GM12873 (cell line): ENCODE data around the gene IL10.

ENCODE experiments used
- TF ChIP-seq, protein P1 (sequence below): IDR thresholded peaks from 2 replicates; pipeline ENCODE4 v1.5.1; 2012; ENCODE audit warnings: low read depth, mild to moderate bottlenecking, moderate library complexity, low read length, control low read depth; ENCODE audit not compliant: insufficient read depth; ENCODE audit errors: missing control alignments

The IL10 gene

DNA sequence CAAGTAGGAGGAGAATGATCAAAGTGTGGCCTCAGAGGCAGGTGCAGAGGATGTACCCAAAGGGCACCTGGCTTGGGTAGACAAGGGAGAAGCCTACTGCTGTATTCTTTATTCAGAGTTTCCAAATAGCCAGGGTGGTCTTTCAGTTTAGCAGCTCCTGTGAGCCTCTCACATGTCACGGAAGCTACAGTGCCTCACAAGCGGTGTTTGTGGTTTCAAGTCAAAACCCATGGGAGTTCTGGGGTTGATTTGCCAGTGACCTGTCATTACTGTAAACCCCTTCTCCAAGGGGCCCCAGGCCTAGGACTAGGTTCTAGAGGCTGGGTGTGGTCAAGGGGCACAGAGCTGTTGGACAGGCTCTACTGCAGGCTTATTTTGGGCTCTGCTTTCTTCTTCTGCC lies 10.2 kb upstream of the IL10 start:
- TF ChIP-seq, protein P1, sequence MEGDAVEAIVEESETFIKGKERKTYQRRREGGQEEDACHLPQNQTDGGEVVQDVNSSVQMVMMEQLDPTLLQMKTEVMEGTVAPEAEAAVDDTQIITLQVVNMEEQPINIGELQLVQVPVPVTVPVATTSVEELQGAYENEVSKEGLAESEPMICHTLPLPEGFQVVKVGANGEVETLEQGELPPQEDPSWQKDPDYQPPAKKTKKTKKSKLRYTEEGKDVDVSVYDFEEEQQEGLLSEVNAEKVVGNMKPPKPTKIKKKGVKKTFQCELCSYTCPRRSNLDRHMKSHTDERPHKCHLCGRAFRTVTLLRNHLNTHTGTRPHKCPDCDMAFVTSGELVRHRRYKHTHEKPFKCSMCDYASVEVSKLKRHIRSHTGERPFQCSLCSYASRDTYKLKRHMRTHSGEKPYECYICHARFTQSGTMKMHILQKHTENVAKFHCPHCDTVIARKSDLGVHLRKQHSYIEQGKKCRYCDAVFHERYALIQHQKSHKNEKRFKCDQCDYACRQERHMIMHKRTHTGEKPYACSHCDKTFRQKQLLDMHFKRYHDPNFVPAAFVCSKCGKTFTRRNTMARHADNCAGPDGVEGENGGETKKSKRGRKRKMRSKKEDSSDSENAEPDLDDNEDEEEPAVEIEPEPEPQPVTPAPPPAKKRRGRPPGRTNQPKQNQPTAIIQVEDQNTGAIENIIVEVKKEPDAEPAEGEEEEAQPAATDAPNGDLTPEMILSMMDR: no peak

DNA sequence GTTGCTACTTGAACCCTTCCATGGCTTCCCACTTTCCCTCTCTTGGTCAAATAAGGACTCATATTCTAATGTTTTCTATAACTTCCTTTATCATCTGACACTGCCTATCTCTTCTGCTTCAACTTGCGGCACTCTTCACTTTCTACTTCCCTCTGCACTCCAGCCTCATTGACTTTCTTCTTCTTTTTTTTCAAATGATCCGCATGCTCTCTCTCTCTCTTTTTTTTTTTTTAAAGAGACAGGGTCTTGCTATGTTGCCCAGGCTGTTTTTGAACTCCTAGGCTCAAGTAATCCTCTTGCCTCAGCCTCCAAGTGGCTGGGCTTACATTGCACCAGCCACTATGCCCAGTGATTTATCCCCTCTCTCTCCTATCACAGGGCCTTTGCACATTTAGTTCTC lies 7.3 kb upstream of the IL10 start:
- TF ChIP-seq, protein P1: no peak

DNA sequence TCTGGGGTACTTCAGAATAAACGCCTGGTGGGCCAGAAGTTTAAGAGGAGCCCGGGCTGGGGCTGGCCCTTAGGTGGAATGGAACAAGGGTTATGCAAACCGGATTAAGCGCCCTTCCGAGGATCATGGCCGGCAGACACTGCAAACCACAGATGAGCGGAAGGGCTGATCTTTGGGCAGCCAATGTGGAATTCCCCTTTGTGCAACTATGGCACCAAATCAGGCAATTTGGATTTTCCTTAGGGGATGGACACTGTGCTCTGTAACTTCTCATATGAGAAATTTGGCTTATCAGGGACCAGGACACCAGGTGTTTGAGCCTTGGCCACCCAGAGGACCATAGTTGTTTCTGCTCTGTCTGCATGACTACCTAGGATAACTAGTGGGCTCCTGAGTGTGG lies 5.7 kb upstream of the IL10 start:
- TF ChIP-seq, protein P1: no peak

DNA sequence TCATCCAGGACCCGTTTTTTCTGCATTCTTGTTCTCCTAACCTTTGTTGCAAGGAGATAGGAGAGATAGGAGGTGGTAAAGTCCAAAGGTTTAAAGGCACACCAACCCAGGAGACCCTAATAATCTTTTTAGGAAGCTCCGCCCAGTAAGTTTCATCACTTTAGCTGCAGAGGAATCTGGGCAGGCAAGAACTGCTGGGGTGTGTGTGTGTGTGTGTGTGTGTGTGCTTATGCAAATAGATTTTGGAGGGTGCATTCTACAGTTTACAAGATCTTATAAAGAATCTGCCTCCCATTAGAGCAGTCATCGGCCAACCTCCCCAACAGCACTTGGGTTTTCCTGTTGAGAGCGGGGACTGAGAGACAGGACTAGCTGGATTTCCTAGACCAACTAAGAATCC lies 3.9 kb upstream of the IL10 start:
- TF ChIP-seq, protein P1: no peak

DNA sequence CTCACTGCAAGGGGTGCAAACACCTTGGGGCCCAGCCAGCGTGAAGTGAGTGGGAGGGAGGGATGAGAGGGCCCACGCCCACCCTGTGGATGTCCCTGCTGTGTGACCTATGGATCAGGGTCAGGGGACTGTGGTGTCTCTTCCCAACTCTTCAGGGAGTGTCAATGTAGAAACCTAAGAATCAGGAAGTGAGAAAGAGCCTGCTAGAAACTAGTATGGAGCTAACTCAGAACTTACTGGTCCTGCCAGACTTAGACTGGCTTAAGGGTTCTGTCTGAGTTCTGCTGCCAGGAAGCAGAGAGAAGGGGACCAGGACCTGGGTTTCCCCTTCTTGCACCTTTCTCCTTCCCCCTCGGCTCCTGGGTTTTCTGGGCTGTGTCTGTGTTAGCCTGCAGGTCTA lies 1.8 kb upstream of the IL10 start:
- TF ChIP-seq, protein P1: no peak

DNA sequence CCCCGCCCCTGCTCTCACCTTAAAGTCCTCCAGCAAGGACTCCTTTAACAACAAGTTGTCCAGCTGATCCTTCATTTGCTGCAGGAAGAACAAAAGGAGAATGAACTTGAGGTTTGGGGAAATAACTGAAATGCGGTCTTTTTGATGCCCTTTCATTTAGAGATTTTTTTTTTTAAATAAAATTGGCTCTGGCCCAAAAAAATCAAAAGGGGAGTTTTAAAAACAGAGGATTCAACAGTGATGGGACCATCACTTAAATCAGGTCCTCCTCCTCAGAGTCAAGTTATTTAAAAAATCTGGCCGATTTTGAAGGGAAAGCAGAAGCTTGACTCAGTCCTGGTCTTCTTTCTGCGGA lies 979 bp downstream of the IL10 start:
- TF ChIP-seq, protein P1: no peak

DNA sequence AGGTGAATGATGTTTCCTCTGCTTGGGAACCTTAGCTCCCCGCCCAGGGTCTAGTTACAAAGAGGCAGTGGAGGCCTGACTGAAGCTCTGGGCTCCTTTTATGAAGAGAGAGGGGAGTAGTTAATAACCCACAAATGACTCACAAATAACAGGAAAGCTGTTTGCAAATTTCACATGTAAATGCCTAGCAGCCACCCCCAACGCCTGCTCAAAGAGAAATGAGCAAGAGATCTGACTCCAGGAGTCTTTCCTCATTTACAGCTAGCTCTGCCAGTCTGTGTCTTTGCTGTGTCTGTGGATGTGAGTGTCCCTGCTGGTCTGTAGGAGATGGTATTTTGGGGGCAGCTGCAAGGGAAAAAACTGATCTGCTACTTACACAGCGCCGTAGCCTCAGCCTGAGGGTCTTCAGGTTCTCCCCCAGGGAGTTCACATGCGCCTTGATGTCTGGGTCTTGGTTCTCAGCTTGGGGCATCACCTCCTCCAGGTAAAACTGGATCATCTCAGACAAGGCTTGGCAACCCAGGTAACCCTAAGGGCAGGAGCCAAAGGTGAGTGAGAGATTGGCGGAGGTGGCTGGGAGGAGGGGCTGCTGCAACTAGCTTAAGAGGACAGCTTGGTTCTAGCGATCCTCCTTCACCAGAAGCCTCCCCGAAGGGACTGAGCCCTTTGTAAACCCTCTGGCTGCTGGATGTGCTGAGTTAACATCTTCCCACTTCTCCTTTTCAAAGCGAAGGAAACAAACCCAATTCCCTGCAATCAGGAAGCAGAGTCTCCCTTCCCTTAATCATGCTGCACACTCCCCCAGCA lies 1.6 kb downstream of the IL10 start, which contains the start of gene IL19:
Gene IL19, plus strand, starts transcription at position 243 of the 807 bp plus-strand sequence. CDS start 65,890 bp downstream, outside the sequence.
- TF ChIP-seq, protein P1: peak; percentile 3
